ENCODE results near the gene APOLD1. TPM values are rescaled to one million over a fixed set of nuclear protein-coding genes. Genes with fewer than 3 reads are reported as not detected.

APOLD1 gene
- total RNA-seq, 1 donor from 2014 or later, result 5.2 TPM

- H3K27me3 Mint-ChIP-seq (ENCODE audit: unreplicated experiment), result no peaks in the 10 kb centered on the region
- no peaks in the 10 kb centered on the region for H3K36me3 Mint-ChIP-seq (ENCODE audit: low read depth, unreplicated experiment)
- H3K27ac Mint-ChIP-seq (ENCODE audit: unreplicated experiment), result no peak overlapping the region
- peaks cover 7% of the 10 kb centered on the region for H3K4me1 Mint-ChIP-seq (ENCODE audit: unreplicated experiment)
- DNase-seq (ENCODE audit: low spot score), result no peak
- no peaks in the 10 kb centered on the region for H3K9me3 Mint-ChIP-seq (ENCODE audit: unreplicated experiment)
- no peak overlapping the region for H3K4me3 Mint-ChIP-seq (ENCODE audit: unreplicated experiment)
- TF ChIP-seq, protein P1, sequence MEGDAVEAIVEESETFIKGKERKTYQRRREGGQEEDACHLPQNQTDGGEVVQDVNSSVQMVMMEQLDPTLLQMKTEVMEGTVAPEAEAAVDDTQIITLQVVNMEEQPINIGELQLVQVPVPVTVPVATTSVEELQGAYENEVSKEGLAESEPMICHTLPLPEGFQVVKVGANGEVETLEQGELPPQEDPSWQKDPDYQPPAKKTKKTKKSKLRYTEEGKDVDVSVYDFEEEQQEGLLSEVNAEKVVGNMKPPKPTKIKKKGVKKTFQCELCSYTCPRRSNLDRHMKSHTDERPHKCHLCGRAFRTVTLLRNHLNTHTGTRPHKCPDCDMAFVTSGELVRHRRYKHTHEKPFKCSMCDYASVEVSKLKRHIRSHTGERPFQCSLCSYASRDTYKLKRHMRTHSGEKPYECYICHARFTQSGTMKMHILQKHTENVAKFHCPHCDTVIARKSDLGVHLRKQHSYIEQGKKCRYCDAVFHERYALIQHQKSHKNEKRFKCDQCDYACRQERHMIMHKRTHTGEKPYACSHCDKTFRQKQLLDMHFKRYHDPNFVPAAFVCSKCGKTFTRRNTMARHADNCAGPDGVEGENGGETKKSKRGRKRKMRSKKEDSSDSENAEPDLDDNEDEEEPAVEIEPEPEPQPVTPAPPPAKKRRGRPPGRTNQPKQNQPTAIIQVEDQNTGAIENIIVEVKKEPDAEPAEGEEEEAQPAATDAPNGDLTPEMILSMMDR (IDR thresholded peaks at IDR 0.05; ENCODE audit: unreplicated experiment), result no peak
Measured at GRCh38 chr12:12755923-12756322, 29.5 kb upstream of the APOLD1 start.

DNA sequence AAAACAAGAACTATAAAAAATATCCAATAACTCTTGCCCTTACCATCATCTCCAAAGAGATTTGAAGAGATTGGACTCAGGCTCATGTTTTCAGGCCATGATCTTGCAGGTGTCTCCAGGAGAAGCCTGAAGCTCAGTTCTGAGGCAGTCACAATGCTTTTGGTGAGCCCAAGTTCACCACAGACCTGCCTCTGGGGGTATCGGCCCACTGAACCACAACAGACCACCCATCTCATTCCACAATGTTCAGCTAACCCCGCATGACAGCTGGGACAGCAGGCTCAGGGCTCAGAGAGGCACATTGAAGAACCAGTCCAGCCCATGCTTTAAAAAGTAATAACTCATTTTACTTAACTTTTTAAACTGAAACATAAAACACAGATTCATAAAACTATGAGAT is 28.3 kb upstream of the APOLD1 start:
- TF ChIP-seq, protein P1 (IDR thresholded peaks at IDR 0.05; ENCODE audit: unreplicated experiment), result no peak
- no peaks in the 10 kb centered on the region for H3K9me3 Mint-ChIP-seq (ENCODE audit: unreplicated experiment)
- H3K4me3 Mint-ChIP-seq (ENCODE audit: unreplicated experiment), result no peak overlapping the region
- H3K27ac Mint-ChIP-seq (ENCODE audit: unreplicated experiment), result no peak overlapping the region
- no peaks in the 10 kb centered on the region for H3K36me3 Mint-ChIP-seq (ENCODE audit: low read depth, unreplicated experiment)
- no peaks in the 10 kb centered on the region for H3K27me3 Mint-ChIP-seq (ENCODE audit: unreplicated experiment)
- DNase-seq (ENCODE audit: low spot score), result no peak
- H3K4me1 Mint-ChIP-seq (ENCODE audit: unreplicated experiment), result peaks cover 7% of the 10 kb centered on the region

- H3K9me3 Mint-ChIP-seq (ENCODE audit: unreplicated experiment), result no peaks in the 10 kb centered on the region
- peaks cover 7% of the 10 kb centered on the region for H3K4me1 Mint-ChIP-seq (ENCODE audit: unreplicated experiment)
- H3K4me3 Mint-ChIP-seq (ENCODE audit: unreplicated experiment), result no peak overlapping the region
- no peaks in the 10 kb centered on the region for H3K36me3 Mint-ChIP-seq (ENCODE audit: low read depth, unreplicated experiment)
- no peak overlapping the region for H3K27ac Mint-ChIP-seq (ENCODE audit: unreplicated experiment)
- no peak for DNase-seq (ENCODE audit: low spot score)
- TF ChIP-seq, protein P1 (IDR thresholded peaks at IDR 0.05; ENCODE audit: unreplicated experiment), result no peak
- H3K27me3 Mint-ChIP-seq (ENCODE audit: unreplicated experiment), result no peaks in the 10 kb centered on the region
Measured at GRCh38 chr12:12759234-12759915, 26.1 kb upstream of the APOLD1 start.

DNA sequence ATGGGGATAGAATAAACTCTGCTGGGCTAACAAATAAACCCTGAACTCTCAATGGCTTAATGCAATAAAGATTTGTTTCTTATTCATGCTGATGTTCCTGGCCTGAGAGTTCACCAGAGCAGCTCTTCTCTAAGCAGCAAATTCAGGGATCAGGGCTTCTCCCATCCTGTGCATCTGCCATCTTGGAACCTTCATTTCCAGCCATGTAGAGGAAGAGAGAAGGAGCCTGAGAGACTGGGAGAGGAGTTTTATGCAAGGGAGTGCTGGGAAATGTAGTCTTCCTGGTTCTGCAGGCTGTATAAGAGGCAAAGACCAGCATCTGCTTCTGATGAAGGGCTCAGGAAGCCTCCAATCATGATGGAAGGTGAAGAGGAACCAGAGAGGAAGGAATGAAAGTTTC is 20.6 kb upstream of the APOLD1 start:
- no peaks in the 10 kb centered on the region for H3K4me1 Mint-ChIP-seq (ENCODE audit: unreplicated experiment)
- no peak overlapping the region for H3K4me3 Mint-ChIP-seq (ENCODE audit: unreplicated experiment)
- no peak overlapping the region for H3K27ac Mint-ChIP-seq (ENCODE audit: unreplicated experiment)
- no peaks in the 10 kb centered on the region for H3K36me3 Mint-ChIP-seq (ENCODE audit: low read depth, unreplicated experiment)
- no peaks in the 10 kb centered on the region for H3K9me3 Mint-ChIP-seq (ENCODE audit: unreplicated experiment)
- H3K27me3 Mint-ChIP-seq (ENCODE audit: unreplicated experiment), result no peaks in the 10 kb centered on the region
- TF ChIP-seq, protein P1 (IDR thresholded peaks at IDR 0.05; ENCODE audit: unreplicated experiment), result no peak
- DNase-seq (ENCODE audit: low spot score), result no peak

GRCh38 chr12:12770262-12770661 is 15.2 kb upstream of the APOLD1 start:
- Mint-ChIP-seq H3K9me3 (ENCODE audit: unreplicated experiment) (no peaks in the 10 kb centered on the region), H3K27ac (ENCODE audit: unreplicated experiment) (no peak overlapping the region), H3K36me3 (ENCODE audit: low read depth, unreplicated experiment) (no peaks in the 10 kb centered on the region), H3K27me3 (ENCODE audit: unreplicated experiment) (no peaks in the 10 kb centered on the region), H3K4me1 (ENCODE audit: unreplicated experiment) (no peaks in the 10 kb centered on the region), H3K4me3 (ENCODE audit: unreplicated experiment) (no peak overlapping the region)
- no peak for DNase-seq (ENCODE audit: low spot score)
- TF ChIP-seq, protein P1 (IDR thresholded peaks at IDR 0.05; ENCODE audit: unreplicated experiment), result no peak

Measured in endothelial cell (in vitro differentiated cells).